ENCODE data around the gene SEMA5B.

Gene SEMA5B

GRCh38 chr3:123037015-123037375 lies 9.4 kb upstream of the SEMA5B start:
- H3K27me3 ChIP-seq (ENCODE audit: low read length): no peaks in the 10 kb centered on the region
- no peaks in the 10 kb centered on the region for H3K9me2 ChIP-seq (replicated peaks; ENCODE audit: insufficient read depth, low read length)
- no peak overlapping the region for H3K4me3 ChIP-seq (ENCODE audit: insufficient read depth, low read length, poor library complexity, severe bottlenecking)
- H3K36me3 ChIP-seq (ENCODE audit: low read length): no peaks in the 10 kb centered on the region
- H3K9me3 ChIP-seq (ENCODE audit: insufficient read depth, low read length): no peaks in the 10 kb centered on the region
- TF ChIP-seq EZH2phosphoT487 (conservative IDR thresholded peaks at IDR 0.05; ENCODE audit: low read length) (no peak), CTCF (IDR thresholded peaks at IDR 0.05; ENCODE audit: insufficient read depth, low read length, poor library complexity, severe bottlenecking) (no peak)
- no peak overlapping the region for H3K9ac ChIP-seq (ENCODE audit: low read length)
- H3K79me2 ChIP-seq (ENCODE audit: insufficient read depth, low read length): no peaks in the 10 kb centered on the region
- no peak overlapping the region for H3K27ac ChIP-seq (ENCODE audit: low read depth, low read length)
- no peak overlapping the region for H2AFZ ChIP-seq (ENCODE audit: low read depth, low read length, severe bottlenecking)
- no peaks in the 10 kb centered on the region for H3F3A ChIP-seq (ENCODE audit: insufficient read depth)
- H3K4me2 ChIP-seq (ENCODE audit: low read depth, low read length, poor library complexity, severe bottlenecking): no peak overlapping the region
- no peaks in the 10 kb centered on the region for H4K20me1 ChIP-seq (ENCODE audit: low read depth, low read length)

GRCh38 chr3:123036352-123037014 lies 8.9 kb upstream of the SEMA5B start:
- no peaks in the 10 kb centered on the region for H3F3A ChIP-seq (ENCODE audit: insufficient read depth)
- H3K9me2 ChIP-seq (replicated peaks; ENCODE audit: insufficient read depth, low read length): no peaks in the 10 kb centered on the region
- no peaks in the 10 kb centered on the region for H3K27me3 ChIP-seq (ENCODE audit: low read length)
- no peak overlapping the region for H3K9ac ChIP-seq (ENCODE audit: low read length)
- H3K27ac ChIP-seq (ENCODE audit: low read depth, low read length): no peak overlapping the region
- H3K36me3 ChIP-seq (ENCODE audit: low read length): no peaks in the 10 kb centered on the region
- no peak overlapping the region for H3K4me2 ChIP-seq (ENCODE audit: low read depth, low read length, poor library complexity, severe bottlenecking)
- H4K20me1 ChIP-seq (ENCODE audit: low read depth, low read length): no peaks in the 10 kb centered on the region
- H2AFZ ChIP-seq (ENCODE audit: low read depth, low read length, severe bottlenecking): no peak overlapping the region
- H3K9me3 ChIP-seq (ENCODE audit: insufficient read depth, low read length): no peaks in the 10 kb centered on the region
- TF ChIP-seq EZH2phosphoT487 (conservative IDR thresholded peaks at IDR 0.05; ENCODE audit: low read length): no peak
- no peak for TF ChIP-seq CTCF (IDR thresholded peaks at IDR 0.05; ENCODE audit: insufficient read depth, low read length, poor library complexity, severe bottlenecking)
- no peaks in the 10 kb centered on the region for H3K79me2 ChIP-seq (ENCODE audit: insufficient read depth, low read length)
- no peak overlapping the region for H3K4me3 ChIP-seq (ENCODE audit: insufficient read depth, low read length, poor library complexity, severe bottlenecking)

GRCh38 chr3:123034996-123035395 lies 7.4 kb upstream of the SEMA5B start:
- no peaks in the 10 kb centered on the region for H3K9me2 ChIP-seq (replicated peaks; ENCODE audit: insufficient read depth, low read length)
- no peaks in the 10 kb centered on the region for H4K20me1 ChIP-seq (ENCODE audit: low read depth, low read length)
- no peaks in the 10 kb centered on the region for H3K27me3 ChIP-seq (ENCODE audit: low read length)
- no peak overlapping the region for H3K4me3 ChIP-seq (ENCODE audit: insufficient read depth, low read length, poor library complexity, severe bottlenecking)
- H3K9ac ChIP-seq (ENCODE audit: low read length): no peak overlapping the region
- no peaks in the 10 kb centered on the region for H3K36me3 ChIP-seq (ENCODE audit: low read length)
- no peaks in the 10 kb centered on the region for H3F3A ChIP-seq (ENCODE audit: insufficient read depth)
- no peaks in the 10 kb centered on the region for H3K9me3 ChIP-seq (ENCODE audit: insufficient read depth, low read length)
- no peak for TF ChIP-seq CTCF (IDR thresholded peaks at IDR 0.05; ENCODE audit: insufficient read depth, low read length, poor library complexity, severe bottlenecking)
- TF ChIP-seq EZH2phosphoT487 (conservative IDR thresholded peaks at IDR 0.05; ENCODE audit: low read length): no peak
- H2AFZ ChIP-seq (ENCODE audit: low read depth, low read length, severe bottlenecking): no peak overlapping the region
- no peaks in the 10 kb centered on the region for H3K79me2 ChIP-seq (ENCODE audit: insufficient read depth, low read length)
- no peak overlapping the region for H3K27ac ChIP-seq (ENCODE audit: low read depth, low read length)
- no peak overlapping the region for H3K4me2 ChIP-seq (ENCODE audit: low read depth, low read length, poor library complexity, severe bottlenecking)
